GM12878 (cell line): ENCODE results near the gene USP25.

Experiments
- ATF2 ChIP-seq: IDR thresholded peaks from 2 replicates; pipeline ENCODE4 v1.6.1; 2012; ENCODE audit warnings: low read length, inconsistent platforms
- CREB1 ChIP-seq: IDR thresholded peaks from 2 replicates; pipeline ENCODE4 v1.6.1; 2012; ENCODE audit warnings: low read depth, mild to moderate bottlenecking, inconsistent platforms
- CTCF ChIP-seq, 3 experiments: IDR thresholded peaks in 2 of 3; conservative IDR thresholded peaks in 1 of 3; 2 replicates each; pipeline ENCODE4 v1.5.1; 2011; ENCODE audit warnings: low read depth in 3 of 3, low read length in 3 of 3, mild to moderate bottlenecking in 3 of 3, control low read depth in 2 of 3, moderate library complexity in 2 of 3, inconsistent platforms in 1 of 3, mixed read lengths in 1 of 3; ENCODE audit not compliant: control insufficient read depth in 2 of 3, insufficient read depth in 1 of 3; ENCODE audit errors: extremely low read depth in 1 of 3
- EP300 ChIP-seq, 2 experiments: fragments of 150-350 bp in 1 of 2; IDR thresholded peaks; 2 replicates each; pipeline ENCODE4 v1.6.1; 2011 to 2012; ENCODE audit warnings: low read depth in 2 of 2, low read length in 2 of 2, borderline replicate concordance in 1 of 2, improper control_type of control experiment in 1 of 2, inconsistent platforms in 1 of 2; ENCODE audit not compliant: control insufficient read depth in 1 of 2
- ETV6 ChIP-seq, 2 experiments: fragments of 450-650 bp in 1 of 2; IDR thresholded peaks in 1 of 2; conservative IDR thresholded peaks in 1 of 2; 2 replicates each; pipeline ENCODE4 v1.6.1; 2014; ENCODE audit warnings: antibody characterized with exemption in 1 of 2, borderline replicate concordance in 1 of 2, low read depth in 1 of 2, mild to moderate bottlenecking in 1 of 2, moderate library complexity in 1 of 2
- EZH2 ChIP-seq: IDR thresholded peaks from 2 replicates; pipeline ENCODE4 v1.6.1; 2012; ENCODE audit warnings: low read depth, mild to moderate bottlenecking, control low read depth, inconsistent platforms, low read length, borderline replicate concordance; ENCODE audit not compliant: control insufficient read depth
- FOXK2 ChIP-seq: fragments of 450-650 bp; IDR thresholded peaks from 2 replicates; pipeline ENCODE4 v1.6.1; 2017; ENCODE audit warnings: mild to moderate bottlenecking, moderate library complexity
- IRF5 ChIP-seq: fragments of 450-650 bp; IDR thresholded peaks from 2 replicates; pipeline ENCODE4 v1.6.1; 2017; ENCODE audit warnings: borderline replicate concordance
- NFYA ChIP-seq: IDR thresholded peaks from 2 replicates; pipeline ENCODE4 v1.6.1; 2011; ENCODE audit warnings: low read depth, mild to moderate bottlenecking, low read length, improper control_type of control experiment, borderline replicate concordance
- REST ChIP-seq: IDR thresholded peaks from 2 replicates; pipeline ENCODE4 v1.6.1; 2012; ENCODE audit warnings: mild to moderate bottlenecking, low read depth, low read length
- RUNX3 ChIP-seq: IDR thresholded peaks from 2 replicates; pipeline ENCODE4 v1.6.1; 2012; ENCODE audit warnings: low read length, inconsistent platforms
- SP1 ChIP-seq: IDR thresholded peaks from one replicate; pipeline ENCODE4 v1.6.1; 2011; ENCODE audit warnings: low read depth, low read length

- no peak for TF ChIP-seq IRF5
- TF ChIP-seq CREB1 = no peak
- TF ChIP-seq CTCF (IDR thresholded peaks at IDR 0.05 in 2 of 3, conservative IDR thresholded peaks at IDR 0.05 in 1 of 3; ENCODE audit: control insufficient read depth in 2 of 3, extremely low read depth in 1 of 3, insufficient read depth in 1 of 3, low read depth in 3 of 3, low read length in 3 of 3) = no peak
- no peak for TF ChIP-seq ETV6 (conservative IDR thresholded peaks at IDR 0.05 in 1 of 2, IDR thresholded peaks at IDR 0.05 in 1 of 2; ENCODE audit: borderline replicate concordance in 1 of 2, low read depth in 1 of 2)
- TF ChIP-seq FOXK2 = no peak
- TF ChIP-seq REST = no peak
- TF ChIP-seq SP1 = no peak
- TF ChIP-seq RUNX3 = no peak
- no peak for TF ChIP-seq EP300 (IDR thresholded peaks at IDR 0.05; ENCODE audit: borderline replicate concordance in 1 of 2, control insufficient read depth in 1 of 2, low read depth in 2 of 2, low read length in 2 of 2)
- no peak for TF ChIP-seq EZH2
- no peak for TF ChIP-seq NFYA
- TF ChIP-seq ATF2 = no peak
These were observed 109.2 kb downstream of the USP25 start for GRCh38 chr21:15839026-15839425.
